ENCODE data around the gene TNS3. TPM values are rescaled to one million over a fixed set of nuclear protein-coding genes. Genes with fewer than 3 reads are reported as not detected.

Gene TNS3
- total RNA-seq, 1 donor from 2014 or later, result 42.4 TPM

- ATAC-seq (no peak), DNase-seq (no peak)
- intact Hi-C loops (cut with micrococcal nuclease), result no loop called here
Observed at GRCh38 chr7:47411281-47411869, 170.5 kb downstream of the TNS3 start.

- intact Hi-C loops (cut with micrococcal nuclease), result no loop called here
Observed at GRCh38 chr7:47408675-47409074, 173.2 kb downstream of the TNS3 start.

GRCh38 chr7:47407821-47408674 lies 173.9 kb downstream of the TNS3 start:
- DNase-seq (no peak), ATAC-seq (no peak)
- intact Hi-C loops (cut with micrococcal nuclease), result no loop called here

More at GRCh38 chr7:47408675-47409074, 173.2 kb downstream of the TNS3 start:
- no peak for DNase-seq
- ATAC-seq, result no peak

- ATAC-seq (no peak), DNase-seq (no peak)
- intact Hi-C loops (cut with micrococcal nuclease), result no loop called here
Observed at GRCh38 chr7:47407136-47407535, 174.8 kb downstream of the TNS3 start.

GRCh38 chr7:47406801-47407129 lies 175.1 kb downstream of the TNS3 start:
- peak; percentile 12 for ATAC-seq
- intact Hi-C loops (cut with micrococcal nuclease), result no loop called here
- DNase-seq, result no peak

GRCh38 chr7:47405921-47406800 lies 175.8 kb downstream of the TNS3 start:
- intact Hi-C loops (cut with micrococcal nuclease), result no loop called here
- ATAC-seq (peak; percentile 87), DNase-seq (peak; percentile 89)

GRCh38 chr7:47405286-47405904 lies 176.5 kb downstream of the TNS3 start:
- intact Hi-C loops (cut with micrococcal nuclease), result no loop called here
- DNase-seq (no peak), ATAC-seq (peak; percentile 41)

- ATAC-seq (no peak), DNase-seq (no peak)
- intact Hi-C loops (cut with micrococcal nuclease), result no loop called here
Observed at GRCh38 chr7:47404010-47404409, 177.9 kb downstream of the TNS3 start.

- no peak for ATAC-seq
- intact Hi-C loops (cut with micrococcal nuclease), result no loop called here
- DNase-seq, result no peak
Observed at GRCh38 chr7:47402941-47403866, 178.7 kb downstream of the TNS3 start.

- intact Hi-C loops (cut with micrococcal nuclease), result no loop called here
- ATAC-seq (no peak), DNase-seq (no peak)
Observed at GRCh38 chr7:47401611-47402570, 180.0 kb downstream of the TNS3 start.

- ATAC-seq (no peak), DNase-seq (no peak)
- intact Hi-C loops (cut with micrococcal nuclease), result no loop called here
Observed at GRCh38 chr7:47400741-47401206, 181.1 kb downstream of the TNS3 start.

- ATAC-seq (no peak), DNase-seq (no peak)
- intact Hi-C loops (cut with micrococcal nuclease), result no loop called here
Observed at GRCh38 chr7:47400001-47400400, 181.9 kb downstream of the TNS3 start.

- ATAC-seq (no peak), DNase-seq (no peak)
- intact Hi-C loops (cut with micrococcal nuclease), result no loop called here
Observed at GRCh38 chr7:47394751-47395252, 187.1 kb downstream of the TNS3 start.

GRCh38 chr7:47394216-47394615 lies 187.7 kb downstream of the TNS3 start:
- ATAC-seq, result no peak
- DNase-seq, result no peak
- intact Hi-C loops (cut with micrococcal nuclease), result no loop called here

- ATAC-seq, result no peak
- no peak for DNase-seq
- intact Hi-C loops (cut with micrococcal nuclease), result no loop called here
Observed at GRCh38 chr7:47393406-47393805, 188.5 kb downstream of the TNS3 start.

- ATAC-seq, result peak; percentile 94
- intact Hi-C loops (cut with micrococcal nuclease), result no loop called here
- DNase-seq, result peak; percentile 85
Observed at GRCh38 chr7:47392241-47392759, 189.6 kb downstream of the TNS3 start.

- intact Hi-C loops (cut with micrococcal nuclease), result no loop called here
- DNase-seq (no peak), ATAC-seq (peak; percentile 11)
Observed at GRCh38 chr7:47391726-47392125, 190.2 kb downstream of the TNS3 start.

Data from left ventricle myocardium superior (tissue), 1 donor.